ENCODE data around the gene AMFR.

AMFR gene

GRCh38 chr16:56329887-56330286, 95.5 kb downstream of the AMFR start:
- no peaks in the 10 kb centered on the region for H3K27me3 ChIP-seq (ENCODE audit: control insufficient read depth, insufficient read depth, low read length)
- H3K9ac ChIP-seq (ENCODE audit: low read length) = no peak overlapping the region
- H3K9me3 ChIP-seq (ENCODE audit: control insufficient read depth, low read length) = no peaks in the 10 kb centered on the region
- H3K36me3 ChIP-seq (ENCODE audit: control insufficient read depth, insufficient read depth, low read length) = no peaks in the 10 kb centered on the region
- no peaks in the 10 kb centered on the region for H3K4me1 ChIP-seq (ENCODE audit: control insufficient read depth, insufficient read depth, low read length)
- no peak overlapping the region for H3K4me3 ChIP-seq (ENCODE audit: low read length)

- Histone ChIP-seq H3K27me3 (ENCODE audit: control insufficient read depth, insufficient read depth, low read length) (no peaks in the 10 kb centered on the region), H3K9ac (ENCODE audit: low read length) (no peak overlapping the region), H3K4me1 (ENCODE audit: control insufficient read depth, insufficient read depth, low read length) (no peaks in the 10 kb centered on the region), H3K36me3 (ENCODE audit: control insufficient read depth, insufficient read depth, low read length) (no peaks in the 10 kb centered on the region), H3K4me3 (ENCODE audit: low read length) (no peak overlapping the region), H3K9me3 (ENCODE audit: control insufficient read depth, low read length) (no peaks in the 10 kb centered on the region)
Measured at GRCh38 chr16:56328276-56329022, 96.9 kb downstream of the AMFR start.

GRCh38 chr16:56327929-56328258, 97.5 kb downstream of the AMFR start:
- Histone ChIP-seq H3K4me1 (ENCODE audit: control insufficient read depth, insufficient read depth, low read length) (no peaks in the 10 kb centered on the region), H3K36me3 (ENCODE audit: control insufficient read depth, insufficient read depth, low read length) (no peaks in the 10 kb centered on the region), H3K9me3 (ENCODE audit: control insufficient read depth, low read length) (no peaks in the 10 kb centered on the region), H3K9ac (ENCODE audit: low read length) (no peak overlapping the region), H3K27me3 (ENCODE audit: control insufficient read depth, insufficient read depth, low read length) (no peaks in the 10 kb centered on the region), H3K4me3 (ENCODE audit: low read length) (no peak overlapping the region)

GRCh38 chr16:56327071-56327928, 98.0 kb downstream of the AMFR start:
- Histone ChIP-seq H3K27me3 (ENCODE audit: control insufficient read depth, insufficient read depth, low read length) (no peaks in the 10 kb centered on the region), H3K9ac (ENCODE audit: low read length) (no peak overlapping the region), H3K9me3 (ENCODE audit: control insufficient read depth, low read length) (no peaks in the 10 kb centered on the region), H3K36me3 (ENCODE audit: control insufficient read depth, insufficient read depth, low read length) (no peaks in the 10 kb centered on the region), H3K4me1 (ENCODE audit: control insufficient read depth, insufficient read depth, low read length) (no peaks in the 10 kb centered on the region), H3K4me3 (ENCODE audit: low read length) (no peak overlapping the region)

- Histone ChIP-seq H3K4me3 (ENCODE audit: low read length) (no peak overlapping the region), H3K9me3 (ENCODE audit: control insufficient read depth, low read length) (no peaks in the 10 kb centered on the region), H3K4me1 (ENCODE audit: control insufficient read depth, insufficient read depth, low read length) (no peaks in the 10 kb centered on the region), H3K9ac (ENCODE audit: low read length) (no peak overlapping the region), H3K27me3 (ENCODE audit: control insufficient read depth, insufficient read depth, low read length) (no peaks in the 10 kb centered on the region), H3K36me3 (ENCODE audit: control insufficient read depth, insufficient read depth, low read length) (no peaks in the 10 kb centered on the region)
Measured at GRCh38 chr16:56325956-56326355, 99.4 kb downstream of the AMFR start.

- no peak overlapping the region for H3K4me3 ChIP-seq (ENCODE audit: low read length)
- H3K36me3 ChIP-seq (ENCODE audit: control insufficient read depth, insufficient read depth, low read length) = no peaks in the 10 kb centered on the region
- H3K4me1 ChIP-seq (ENCODE audit: control insufficient read depth, insufficient read depth, low read length) = no peaks in the 10 kb centered on the region
- no peak overlapping the region for H3K9ac ChIP-seq (ENCODE audit: low read length)
- no peaks in the 10 kb centered on the region for H3K9me3 ChIP-seq (ENCODE audit: control insufficient read depth, low read length)
- H3K27me3 ChIP-seq (ENCODE audit: control insufficient read depth, insufficient read depth, low read length) = no peaks in the 10 kb centered on the region
Measured at GRCh38 chr16:56324406-56324805, 100.9 kb downstream of the AMFR start.

GRCh38 chr16:56321571-56321970, 103.8 kb downstream of the AMFR start:
- Histone ChIP-seq H3K9ac (ENCODE audit: low read length) (no peak overlapping the region), H3K4me3 (ENCODE audit: low read length) (no peak overlapping the region), H3K4me1 (ENCODE audit: control insufficient read depth, insufficient read depth, low read length) (peaks cover 5% of the 10 kb centered on the region), H3K36me3 (ENCODE audit: control insufficient read depth, insufficient read depth, low read length) (no peaks in the 10 kb centered on the region), H3K27me3 (ENCODE audit: control insufficient read depth, insufficient read depth, low read length) (peaks cover 13% of the 10 kb centered on the region), H3K9me3 (ENCODE audit: control insufficient read depth, low read length) (no peaks in the 10 kb centered on the region)

- H3K9me3 ChIP-seq (ENCODE audit: control insufficient read depth, low read length) = no peaks in the 10 kb centered on the region
- peaks cover 5% of the 10 kb centered on the region for H3K4me1 ChIP-seq (ENCODE audit: control insufficient read depth, insufficient read depth, low read length)
- H3K36me3 ChIP-seq (ENCODE audit: control insufficient read depth, insufficient read depth, low read length) = no peaks in the 10 kb centered on the region
- H3K27me3 ChIP-seq (ENCODE audit: control insufficient read depth, insufficient read depth, low read length) = peaks cover 13% of the 10 kb centered on the region
- no peak overlapping the region for H3K4me3 ChIP-seq (ENCODE audit: low read length)
- H3K9ac ChIP-seq (ENCODE audit: low read length) = no peak overlapping the region
Measured at GRCh38 chr16:56320811-56321558, 104.4 kb downstream of the AMFR start.

- Histone ChIP-seq H3K36me3 (ENCODE audit: control insufficient read depth, insufficient read depth, low read length) (no peaks in the 10 kb centered on the region), H3K27me3 (ENCODE audit: control insufficient read depth, insufficient read depth, low read length) (peaks cover 13% of the 10 kb centered on the region), H3K4me3 (ENCODE audit: low read length) (no peak overlapping the region), H3K9ac (ENCODE audit: low read length) (no peak overlapping the region), H3K9me3 (ENCODE audit: control insufficient read depth, low read length) (no peaks in the 10 kb centered on the region), H3K4me1 (ENCODE audit: control insufficient read depth, insufficient read depth, low read length) (peaks cover 5% of the 10 kb centered on the region)
Measured at GRCh38 chr16:56320056-56320455, 105.3 kb downstream of the AMFR start.

GRCh38 chr16:56319376-56319775, 106.0 kb downstream of the AMFR start:
- Histone ChIP-seq H3K36me3 (ENCODE audit: control insufficient read depth, insufficient read depth, low read length) (no peaks in the 10 kb centered on the region), H3K4me1 (ENCODE audit: control insufficient read depth, insufficient read depth, low read length) (peaks cover 5% of the 10 kb centered on the region), H3K27me3 (ENCODE audit: control insufficient read depth, insufficient read depth, low read length) (peaks cover 13% of the 10 kb centered on the region), H3K4me3 (ENCODE audit: low read length) (no peak overlapping the region), H3K9me3 (ENCODE audit: control insufficient read depth, low read length) (no peaks in the 10 kb centered on the region), H3K9ac (ENCODE audit: low read length) (no peak overlapping the region)

- Histone ChIP-seq H3K4me1 (ENCODE audit: control insufficient read depth, insufficient read depth, low read length) (peaks cover 5% of the 10 kb centered on the region), H3K4me3 (ENCODE audit: low read length) (no peak overlapping the region), H3K9ac (ENCODE audit: low read length) (no peak overlapping the region), H3K36me3 (ENCODE audit: control insufficient read depth, insufficient read depth, low read length) (no peaks in the 10 kb centered on the region), H3K27me3 (ENCODE audit: control insufficient read depth, insufficient read depth, low read length) (peaks cover 13% of the 10 kb centered on the region), H3K9me3 (ENCODE audit: control insufficient read depth, low read length) (no peaks in the 10 kb centered on the region)
Measured at GRCh38 chr16:56318827-56319140, 106.6 kb downstream of the AMFR start.

Data from mucosa of stomach (tissue), 1 donor.